Activated T-cell treated with anti-CD3 and anti-CD28 coated beads, Interleukin-2, amount 50 U/mL, for 48 hours (primary cell): ENCODE results near the gene ANKRD44.

Source experiments
- DNase-seq, 2 experiments: peaks; one replicate each; pipeline ENCODE4 v3.0.0-alpha.2; 2020

Gene ANKRD44

DNA sequence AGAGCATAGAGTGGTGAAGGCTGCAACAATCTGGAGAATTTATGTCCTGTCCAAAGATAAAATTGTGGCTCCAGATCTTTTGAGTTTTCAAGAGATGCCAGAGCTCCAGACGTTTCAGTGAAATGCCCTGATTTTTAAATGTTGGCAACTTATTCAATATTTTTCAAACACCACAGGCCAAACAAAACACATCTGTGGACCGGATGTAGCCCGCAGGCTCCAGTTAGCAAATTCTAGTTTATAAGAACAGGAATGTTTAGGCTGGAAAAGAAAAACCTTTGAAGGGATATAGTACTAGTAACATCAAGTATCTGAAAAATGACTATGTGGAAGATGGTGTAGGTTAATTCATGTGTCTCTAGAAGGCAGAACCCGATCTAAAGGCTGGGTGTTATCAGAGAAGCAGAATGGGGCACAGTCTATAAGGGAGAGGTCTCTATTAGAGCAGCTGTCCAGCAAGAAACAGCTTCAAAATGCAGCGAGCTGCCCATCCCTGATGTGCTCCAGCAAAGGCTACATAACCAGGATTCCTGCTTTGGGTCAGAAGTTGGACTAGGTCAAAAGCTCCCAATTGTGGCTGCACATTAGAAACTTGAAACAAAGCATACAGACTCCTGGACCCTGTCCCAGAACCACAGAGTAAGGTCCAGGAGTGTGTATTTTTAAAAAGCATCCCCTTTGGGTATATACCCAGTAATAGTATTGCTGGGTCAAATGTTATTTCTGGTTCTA lies 105.9 kb downstream of the ANKRD44 start:
- no peak for DNase-seq

DNA sequence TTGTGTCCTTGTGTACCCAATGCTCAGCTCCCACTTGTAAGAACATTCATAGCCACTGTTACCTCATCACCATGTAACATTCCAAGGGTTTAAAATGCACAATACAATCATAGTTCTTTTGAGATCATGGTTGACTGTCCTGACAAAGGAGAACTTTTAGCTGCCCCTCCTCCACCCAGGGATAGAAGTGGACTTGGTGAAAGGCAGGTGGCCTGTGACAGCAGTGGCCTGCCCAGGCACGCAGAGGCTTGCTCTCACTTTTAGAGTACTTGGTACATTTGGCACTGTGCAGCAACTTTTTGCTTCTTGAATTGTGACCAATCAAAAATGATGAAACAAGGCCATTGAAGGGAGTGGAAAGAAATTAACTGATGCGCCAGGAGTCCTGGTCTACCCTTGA lies 108.7 kb downstream of the ANKRD44 start:
- no peak for DNase-seq

DNA sequence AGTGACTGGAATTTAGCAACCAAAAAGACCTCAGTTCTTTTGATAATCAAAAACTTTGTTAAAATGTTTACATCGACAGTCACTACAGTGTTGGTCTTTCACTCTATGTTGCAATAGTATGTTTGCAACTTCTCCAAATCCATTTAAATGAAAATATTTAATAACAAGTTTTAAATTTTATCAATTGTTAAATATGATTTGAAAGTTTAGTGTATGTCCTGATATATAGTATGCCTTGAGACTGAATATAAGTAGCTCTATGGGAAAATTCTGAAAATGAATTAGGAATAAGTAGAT lies 109.9 kb downstream of the ANKRD44 start:
- no peak for DNase-seq

DNA sequence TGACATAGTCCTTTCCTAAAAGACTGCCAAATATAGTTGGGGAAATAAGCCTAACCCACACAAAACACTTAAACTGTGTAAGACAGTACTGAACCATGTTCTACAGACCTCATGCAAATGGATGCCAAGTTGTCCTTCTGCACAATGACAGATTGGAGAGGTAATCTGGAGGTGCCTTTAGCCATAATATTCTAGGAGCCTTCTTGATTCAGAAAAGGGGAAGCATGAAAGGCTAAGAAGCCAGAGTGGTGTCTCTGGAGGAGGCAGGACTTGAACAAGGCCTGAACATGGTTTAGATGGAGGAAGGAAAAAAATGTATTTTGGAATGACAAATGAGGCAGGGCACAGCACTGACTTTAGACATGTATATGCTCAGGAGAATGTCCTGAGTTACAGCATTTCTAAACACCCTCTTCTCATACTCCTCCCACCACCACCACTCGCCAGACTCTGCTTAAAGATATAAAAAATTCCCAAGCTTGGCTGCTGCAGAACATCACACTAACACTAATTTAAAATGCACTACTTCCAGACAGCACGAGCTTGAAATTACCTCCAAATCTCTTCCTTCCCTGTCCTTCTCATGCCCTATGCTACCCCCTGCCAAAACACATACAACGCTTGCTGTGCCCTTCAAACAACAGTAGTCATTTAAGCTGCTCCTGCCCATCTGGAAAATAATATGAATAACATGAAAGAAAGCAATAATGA lies 110.4 kb downstream of the ANKRD44 start:
- no peak for DNase-seq

DNA sequence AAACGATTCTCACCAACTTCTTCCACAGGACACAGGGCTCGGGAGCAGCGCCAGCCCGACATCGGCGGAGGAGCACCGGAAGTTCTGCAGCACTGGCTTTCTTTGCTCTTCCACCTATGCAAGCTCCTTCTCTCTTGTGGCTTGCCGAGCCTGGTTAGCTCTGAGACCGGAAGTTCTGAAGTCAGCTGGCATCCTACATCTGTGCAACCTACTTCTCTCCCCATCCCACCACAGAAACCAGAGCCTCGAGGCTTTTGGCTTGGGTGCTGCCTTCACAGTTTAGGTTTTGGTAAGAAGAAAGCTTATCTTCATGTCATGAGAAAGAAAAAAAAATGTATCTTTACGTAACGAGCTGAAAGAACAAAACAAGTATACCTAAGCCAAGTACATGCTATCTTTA lies 111.7 kb downstream of the ANKRD44 start:
- peak; percentile 81 to 87 for DNase-seq

DNA sequence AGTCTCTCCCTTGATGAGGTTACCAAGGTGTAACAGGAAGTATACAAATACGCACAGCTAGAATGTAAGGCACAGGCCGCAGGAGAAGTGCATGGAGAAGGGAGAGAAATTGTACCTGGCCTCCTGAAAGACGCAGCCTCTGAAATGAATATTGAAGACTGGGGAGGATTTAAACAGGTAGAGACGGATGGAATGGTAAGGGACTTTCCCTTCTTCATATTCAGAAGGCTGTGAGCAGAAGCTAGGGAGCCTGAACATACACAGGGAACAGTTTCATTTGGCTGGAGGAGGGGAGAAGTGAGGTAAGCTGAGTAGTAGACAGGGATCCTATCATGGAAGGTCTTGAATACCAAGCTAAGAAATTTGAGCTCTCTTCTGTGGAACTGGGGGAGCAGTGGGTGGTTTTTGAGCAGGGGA lies 112.7 kb downstream of the ANKRD44 start:
- DNase-seq = no peak

DNA sequence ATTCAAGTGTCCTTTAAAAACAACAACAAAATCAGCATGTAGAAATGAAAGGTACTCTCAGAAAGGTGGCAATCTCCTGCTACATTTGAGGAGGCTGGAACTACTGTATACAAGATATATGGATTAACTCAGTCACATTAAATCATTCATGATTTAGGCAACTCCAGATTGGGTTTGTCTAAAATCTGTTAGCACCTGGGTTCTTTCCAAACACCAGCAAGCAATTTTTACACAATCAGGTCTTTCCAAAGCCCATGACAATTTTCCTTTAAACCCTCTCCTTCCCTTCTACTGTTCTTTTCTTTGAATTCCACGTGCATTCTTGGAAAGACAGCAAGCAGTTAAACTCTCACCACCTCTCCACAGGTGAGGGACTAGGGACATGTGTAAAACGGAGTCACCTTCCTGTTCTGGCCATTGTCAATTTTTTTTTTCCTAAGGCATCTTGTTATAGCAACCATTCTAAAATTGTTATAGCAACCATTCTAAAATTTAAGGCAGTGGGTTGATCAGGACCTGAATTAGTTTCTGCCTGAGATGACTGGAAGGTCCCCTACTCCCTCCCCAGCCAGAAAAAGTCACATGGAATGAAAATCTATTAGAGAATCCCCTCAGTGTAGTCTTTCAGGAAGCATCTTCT lies 113.9 kb downstream of the ANKRD44 start:
- no peak for DNase-seq

DNA sequence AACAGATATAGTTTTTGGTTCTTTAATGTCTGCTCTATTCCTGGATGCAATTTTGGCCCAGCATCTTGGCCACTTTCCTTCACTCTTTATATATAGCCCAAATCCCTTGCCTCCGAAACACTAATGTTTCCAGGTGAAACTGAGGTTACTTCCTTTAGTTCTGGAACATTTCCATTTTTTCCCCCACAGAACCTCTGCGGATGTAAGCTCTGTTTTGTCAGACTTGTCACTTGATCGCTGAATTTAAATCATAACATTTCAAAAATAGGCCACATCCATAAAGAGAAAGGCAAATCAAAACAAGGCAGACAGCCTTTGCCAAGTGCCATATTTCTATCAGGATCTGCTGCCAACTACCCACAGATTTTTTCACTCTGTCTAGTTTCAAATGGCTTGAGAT lies 115.1 kb downstream of the ANKRD44 start:
- no peak for DNase-seq

DNA sequence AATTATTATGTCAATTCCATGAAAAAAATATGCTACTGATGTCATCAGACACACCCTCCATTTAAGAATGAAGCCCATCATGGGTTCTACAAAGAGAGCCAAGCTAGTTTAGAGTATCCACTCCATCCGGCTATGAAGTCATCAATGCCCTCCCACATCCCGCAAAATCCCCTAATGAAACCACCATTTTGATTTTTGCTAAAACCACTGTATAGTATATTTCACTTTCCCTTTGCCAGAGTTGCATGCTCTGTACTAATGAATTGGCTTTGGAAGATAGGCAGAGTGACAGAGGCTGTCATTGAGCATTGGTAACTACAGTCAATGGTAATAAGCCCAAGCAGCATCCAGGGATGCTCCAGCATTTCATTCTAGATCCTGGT lies 118.6 kb downstream of the ANKRD44 start:
- DNase-seq = peak; percentile 47 to 60

DNA sequence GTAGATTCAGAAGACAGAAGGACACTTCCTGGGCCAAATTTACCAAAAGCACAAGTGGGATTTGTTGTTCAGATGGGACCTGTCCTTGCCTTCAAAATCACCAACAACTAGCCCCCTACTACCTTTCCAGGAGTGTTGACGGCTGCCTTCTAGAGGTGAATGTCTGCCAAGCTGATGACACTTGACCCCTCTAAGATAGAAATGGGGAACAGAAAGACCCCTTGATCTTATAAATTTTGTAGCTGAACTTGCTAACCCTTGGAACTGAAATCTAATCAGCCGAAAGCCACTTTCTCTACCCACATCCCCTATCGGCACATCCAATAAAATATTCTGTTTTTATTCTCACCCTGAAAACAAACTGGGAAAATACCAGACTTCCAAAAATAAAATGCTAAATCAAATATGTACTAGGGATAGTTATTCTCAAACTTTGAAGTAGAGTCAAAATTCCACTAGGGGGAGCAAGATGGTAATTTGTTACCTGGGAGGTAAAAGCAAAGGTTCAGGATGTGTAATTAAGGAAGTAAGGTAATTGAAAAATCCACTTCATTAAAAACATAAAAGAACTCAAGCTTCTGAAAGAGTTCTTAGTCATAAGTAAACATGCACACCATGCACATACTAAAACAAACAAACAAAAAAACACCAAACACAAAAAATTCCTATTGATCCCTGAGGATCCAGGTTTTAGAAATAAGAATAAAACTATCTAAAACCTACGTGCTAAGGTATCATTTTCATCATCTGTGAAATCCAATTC lies 119.2 kb downstream of the ANKRD44 start:
- no peak for DNase-seq

DNA sequence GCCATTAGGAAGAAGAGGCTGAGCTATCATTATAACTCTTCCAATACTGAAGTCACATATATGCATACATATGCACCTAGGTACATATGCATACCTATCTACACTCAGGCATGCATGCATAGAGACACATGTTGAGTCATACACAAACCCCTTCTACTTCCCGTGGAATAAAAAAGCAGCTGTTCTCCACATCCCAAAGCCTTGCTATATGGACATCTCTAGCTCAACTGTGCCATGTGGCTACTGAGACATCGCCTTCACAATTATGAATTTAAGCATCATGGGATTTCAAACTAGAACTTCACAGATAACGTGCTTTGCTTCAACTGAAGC lies 120.5 kb downstream of the ANKRD44 start:
- no peak for DNase-seq

DNA sequence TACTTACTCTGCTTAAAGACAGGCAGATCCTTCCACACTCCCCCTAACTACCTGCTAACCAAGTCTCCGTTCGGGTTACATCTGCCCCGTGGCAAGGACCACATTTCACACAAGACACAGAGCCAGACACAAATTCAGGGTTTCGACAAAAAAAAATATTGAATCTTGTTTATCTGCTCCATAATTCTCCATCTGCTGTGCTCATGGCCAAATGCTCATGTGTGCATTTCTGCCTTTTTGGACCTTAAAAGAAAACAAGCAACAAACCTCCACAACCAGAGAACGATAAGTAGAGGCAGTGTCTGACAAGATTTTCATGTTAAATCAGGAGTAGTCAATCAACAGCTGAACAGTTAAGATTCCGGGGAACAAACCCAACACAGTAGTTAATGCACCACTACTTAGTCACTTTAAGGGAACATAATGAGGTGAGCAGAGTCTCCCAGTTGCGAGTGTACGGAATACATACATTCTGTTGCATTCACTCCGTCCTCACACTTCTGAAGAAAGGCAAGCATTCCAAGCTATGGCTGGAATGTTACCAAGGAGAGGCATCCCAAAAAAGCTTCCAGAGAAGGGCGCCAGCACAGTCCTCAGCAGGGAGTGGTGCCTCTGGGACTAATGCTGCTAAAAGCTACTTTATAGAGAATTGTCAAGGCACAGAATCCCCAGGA lies 121.0 kb downstream of the ANKRD44 start:
- DNase-seq = no peak

DNA sequence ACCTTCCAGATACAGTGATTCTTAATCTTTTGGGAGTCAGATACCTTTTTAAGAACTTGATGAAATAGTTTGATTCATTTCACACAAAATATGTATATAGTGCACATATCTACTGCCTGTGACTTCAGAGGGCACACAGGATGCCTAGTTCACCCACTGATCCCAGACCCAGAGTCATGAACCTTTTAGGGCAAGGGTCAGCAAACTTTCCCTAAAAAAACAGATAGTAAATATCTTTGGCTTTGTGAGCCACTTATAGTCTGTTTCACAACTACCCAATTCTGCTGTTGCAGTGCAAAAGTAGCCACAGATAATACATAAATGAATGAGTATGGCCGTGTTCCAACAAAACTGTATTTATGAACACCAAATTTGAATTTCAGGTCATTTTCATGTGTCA lies 124.9 kb downstream of the ANKRD44 start:
- DNase-seq = no peak

DNA sequence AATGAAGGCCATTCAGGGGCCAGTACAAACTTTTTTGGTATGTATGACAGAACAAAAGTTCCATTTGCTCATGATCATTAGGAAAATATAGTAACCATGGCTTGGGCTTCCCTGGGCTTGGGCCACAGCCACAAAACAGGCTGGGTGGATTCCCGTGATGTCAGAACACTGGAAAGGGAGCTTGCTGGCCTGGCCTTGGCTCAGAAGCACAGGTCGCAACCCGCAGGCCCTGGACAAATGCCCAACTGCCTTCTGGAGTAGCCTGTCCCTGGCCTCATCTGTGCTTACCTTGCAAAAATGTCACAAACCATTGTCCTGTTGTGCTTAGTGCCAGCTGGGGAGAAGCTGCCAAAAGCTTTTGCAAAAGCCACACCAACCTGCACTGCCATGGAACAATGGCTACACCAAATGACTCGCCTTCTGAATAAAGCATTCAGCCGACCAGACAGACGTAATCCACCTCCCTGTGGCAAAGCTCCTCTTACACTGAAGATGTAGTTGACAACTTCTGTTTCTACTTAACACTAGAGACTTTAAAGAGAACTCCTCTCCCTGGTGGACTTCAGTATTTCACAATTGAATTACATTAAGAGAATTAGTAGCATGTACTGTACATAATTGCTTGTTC lies 125.5 kb downstream of the ANKRD44 start:
- DNase-seq = no peak

DNA sequence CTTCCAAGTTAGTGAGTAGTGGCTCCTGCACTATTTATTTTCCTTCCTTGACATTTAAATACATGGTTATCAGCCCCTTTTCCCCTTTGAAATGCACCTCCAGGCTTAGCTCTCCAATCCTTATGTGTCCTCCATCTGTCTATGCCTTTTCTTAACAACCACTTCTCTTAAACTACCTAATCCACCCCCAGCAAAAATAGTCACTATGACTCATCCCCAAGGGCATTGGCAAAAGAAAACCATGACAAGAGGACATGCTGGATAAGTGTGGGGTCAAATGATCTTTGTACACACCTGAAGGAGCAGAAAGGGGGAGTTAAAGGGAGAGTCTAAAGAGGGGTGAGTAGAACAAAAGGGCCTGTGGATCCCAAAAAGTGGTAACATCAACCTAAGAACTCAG lies 127.2 kb downstream of the ANKRD44 start:
- no peak for DNase-seq

DNA sequence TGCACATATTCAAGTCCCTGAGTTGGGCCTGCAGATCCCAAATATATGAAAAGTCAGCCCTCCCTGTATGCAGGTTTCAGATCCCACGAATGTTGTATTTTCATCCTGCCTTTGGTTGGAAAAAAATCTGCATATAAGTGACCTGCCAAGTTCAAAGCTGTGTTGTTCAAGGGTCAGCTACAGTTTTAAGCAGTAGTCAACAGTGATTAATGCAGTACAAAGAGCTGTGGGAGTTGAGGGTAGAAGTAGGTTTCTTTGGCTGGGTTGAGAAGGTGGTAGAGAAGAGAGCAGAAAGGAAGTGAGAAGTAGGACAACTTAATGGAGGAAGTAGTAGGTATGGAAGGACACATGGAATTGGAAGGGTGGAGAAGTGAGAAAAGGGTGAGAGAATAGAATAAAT lies 127.9 kb downstream of the ANKRD44 start:
- DNase-seq = no peak

DNA sequence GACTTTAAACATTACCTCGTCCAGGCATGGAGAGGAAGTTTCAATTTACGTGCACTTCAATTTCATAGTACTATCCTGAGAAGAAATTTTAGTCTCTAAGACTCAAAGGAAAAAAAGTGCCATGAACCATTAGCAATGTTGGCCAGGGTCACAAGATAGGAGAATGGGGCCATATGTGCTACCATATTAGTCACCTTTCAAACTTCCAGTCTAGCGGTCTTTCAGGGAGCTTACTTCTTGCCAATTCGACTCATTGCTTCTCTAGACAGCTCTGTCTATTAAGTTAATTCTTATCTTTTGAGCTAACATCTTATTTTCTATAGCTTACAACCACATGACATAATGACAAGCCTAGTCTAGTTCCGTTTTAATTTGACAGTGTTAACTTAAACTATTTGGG lies 129.1 kb downstream of the ANKRD44 start:
- DNase-seq = no peak

DNA sequence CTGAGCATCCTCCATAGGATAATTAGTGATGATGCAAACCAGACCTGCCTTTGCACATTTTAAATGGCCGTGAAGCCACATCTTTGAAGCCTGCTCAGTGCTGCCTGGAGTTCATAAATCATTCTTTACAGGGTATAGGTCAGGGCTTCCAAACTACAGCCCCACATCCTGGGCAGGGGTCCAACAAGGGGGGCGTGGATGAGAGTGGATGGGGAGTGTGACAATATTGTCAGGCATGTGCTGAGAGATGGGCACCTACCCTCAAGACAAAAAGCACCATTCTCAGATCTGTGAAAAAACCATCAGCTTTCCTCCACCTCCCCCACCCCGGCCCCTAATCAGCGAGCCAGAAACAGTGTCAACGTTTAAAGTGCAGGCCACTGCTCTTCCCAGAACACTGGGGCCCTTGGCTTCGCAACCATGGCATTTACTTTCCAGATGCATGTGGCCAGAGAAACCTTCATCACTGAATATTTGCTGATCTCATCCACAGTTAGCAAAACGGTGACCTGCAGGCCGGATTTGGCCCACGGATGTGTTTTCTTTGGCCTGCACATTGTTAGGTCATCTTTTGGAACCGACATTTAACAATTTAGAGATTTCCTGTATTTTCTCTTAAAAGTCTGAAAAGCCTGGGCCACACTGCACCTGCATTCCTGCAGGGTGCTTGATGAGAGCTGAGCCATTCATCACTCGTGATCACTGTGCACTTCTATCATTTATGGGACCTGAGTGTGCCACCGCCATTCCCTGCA lies 130.7 kb downstream of the ANKRD44 start:
- DNase-seq = no peak

DNA sequence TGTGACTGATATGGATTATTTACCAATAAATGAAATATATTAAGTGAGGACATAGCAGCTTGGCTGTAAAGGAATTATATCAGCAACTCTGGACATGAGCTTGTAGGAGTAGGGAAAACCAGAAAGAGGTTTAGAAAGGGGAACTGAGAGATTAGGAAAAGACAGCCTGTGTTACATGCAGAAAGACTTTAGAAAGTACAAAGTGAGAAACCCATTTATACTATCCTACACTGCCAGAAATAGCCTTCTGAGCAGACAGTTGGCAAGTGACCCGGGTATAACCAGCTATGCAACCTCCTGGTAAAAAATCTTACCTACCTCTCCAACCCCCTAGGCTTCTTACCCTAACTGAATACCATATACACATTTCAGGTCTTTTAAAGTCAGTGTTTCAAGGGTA lies 134.1 kb downstream of the ANKRD44 start:
- no peak for DNase-seq

DNA sequence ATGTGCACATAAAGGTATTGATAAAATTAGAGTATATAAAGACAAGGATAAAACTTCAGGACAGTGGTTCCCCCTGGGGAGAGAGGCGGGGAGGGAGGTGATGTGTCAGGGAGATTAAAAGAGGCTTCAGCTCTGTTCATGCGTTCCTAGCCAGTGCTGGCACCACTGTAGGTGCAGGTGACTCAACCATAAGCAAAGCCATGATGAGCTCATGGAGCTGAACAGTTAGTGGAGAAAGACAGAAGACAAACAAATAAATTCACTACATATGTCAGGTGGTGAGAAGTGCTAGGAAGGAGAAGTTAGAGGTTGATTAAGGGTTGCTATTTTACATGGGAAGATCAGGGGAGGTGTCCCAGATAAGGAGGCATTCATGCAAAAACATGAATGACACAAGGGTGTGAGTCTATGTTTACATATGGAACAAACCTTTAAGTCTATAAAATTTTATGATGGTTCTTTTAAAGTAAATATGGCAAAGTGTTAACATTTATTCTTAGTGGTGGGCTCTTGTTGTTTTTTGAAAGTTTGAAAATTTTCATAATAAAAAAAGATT lies 136.0 kb downstream of the ANKRD44 start:
- DNase-seq = no peak

DNA sequence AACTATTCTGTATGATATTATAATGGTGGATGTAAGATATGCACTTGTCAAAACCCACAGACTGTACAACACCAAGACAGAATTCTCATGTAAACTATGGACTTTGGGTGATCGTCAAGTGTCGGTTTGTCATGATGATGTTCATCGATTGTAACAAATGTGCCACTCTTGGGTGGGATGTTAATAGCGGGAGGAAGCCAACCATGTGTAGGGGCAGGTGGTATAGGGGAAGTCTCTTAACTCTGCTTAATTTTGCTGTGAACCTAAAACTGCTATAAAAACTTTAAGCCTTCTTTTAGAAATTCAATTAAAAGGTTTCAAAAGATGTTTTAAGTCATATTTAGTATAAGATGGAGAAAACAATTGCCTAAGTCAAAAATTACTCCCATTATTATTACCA lies 139.0 kb downstream of the ANKRD44 start:
- DNase-seq = no peak

DNA sequence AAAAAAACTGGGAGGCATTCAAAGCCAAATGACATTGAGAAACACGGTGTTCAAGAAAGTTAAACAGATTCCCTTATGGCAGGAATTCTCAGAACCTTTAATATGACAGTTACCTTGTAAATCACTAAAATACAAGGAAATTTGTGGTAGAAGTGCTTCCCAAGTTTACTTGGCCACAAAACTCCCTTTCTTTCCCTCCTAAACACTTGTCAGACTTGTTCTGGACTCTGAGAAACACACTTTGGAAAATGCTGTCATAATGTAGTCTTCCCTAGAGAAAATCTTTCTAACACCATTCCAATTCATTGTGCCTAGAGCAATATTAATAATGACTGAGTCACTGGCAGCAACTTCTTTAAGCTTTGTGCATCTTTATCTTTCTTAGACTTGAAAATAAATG lies 140.4 kb downstream of the ANKRD44 start:
- no peak for DNase-seq
